Calu3 (cell line): ENCODE results near the gene PDE6B. TPM values are rescaled to one million over a fixed set of nuclear protein-coding genes. Genes with fewer than 3 reads are reported as not detected.

Source experiments
- BruUV-seq: library from RNA; stranded (reverse); fragments of 400-500 nt; replicated peaks from 2 replicates; lab custom pipeline; 2021; lab: Mats Ljungman, UMichigan
- CTCF ChIA-PET: fragments of 300-600 bp; sonication (Branson Sonifier 250); formaldehyde crosslinking; loops from one replicate; lab custom pipeline; 2022; ENCODE audit warnings: antibody characterized with exemption; lab: Charles Lee
- DNase-seq: peaks from one replicate; pipeline ENCODE4 v3.0.0; 2022
- H3K27ac Mint-ChIP-seq: one replicate; pipeline ENCODE4 v1.8.0; 2022; ENCODE audit warnings: mixed read lengths; ENCODE audit not compliant: unreplicated experiment
- H3K27me3 Mint-ChIP-seq: one replicate; pipeline ENCODE4 v1.8.0; 2022; ENCODE audit warnings: mixed read lengths; ENCODE audit not compliant: unreplicated experiment
- H3K36me3 Mint-ChIP-seq: one replicate; pipeline ENCODE4 v1.8.0; 2022; ENCODE audit warnings: mild to moderate bottlenecking, moderate library complexity, mixed read lengths; ENCODE audit not compliant: insufficient read depth, unreplicated experiment
- H3K4me1 Mint-ChIP-seq: one replicate; pipeline ENCODE4 v1.8.0; 2022; ENCODE audit warnings: mild to moderate bottlenecking, low read depth, mixed read lengths; ENCODE audit not compliant: unreplicated experiment
- H3K4me3 Mint-ChIP-seq: one replicate; pipeline ENCODE4 v1.8.0; 2022; ENCODE audit warnings: mild to moderate bottlenecking, low read depth, moderate library complexity, mixed read lengths; ENCODE audit not compliant: unreplicated experiment
- H3K9me3 Mint-ChIP-seq: one replicate; pipeline ENCODE4 v1.8.0; 2022; ENCODE audit warnings: low read depth, mixed read lengths; ENCODE audit not compliant: unreplicated experiment
- CTCF ChIP-seq: fragments of 200-600 bp; IDR thresholded peaks from one replicate; pipeline ENCODE4 v1.8.0; 2022; ENCODE audit warnings: antibody characterized with exemption; ENCODE audit not compliant: unreplicated experiment
- intact Hi-C: fragments of 100-400 bp; cut with micrococcal nuclease; formaldehyde crosslinking; loops from one replicate; pipeline ENCODE4 v1.10.0; 2022; ENCODE audit not compliant: unreplicated experiment
- total RNA-seq: library from RNA; stranded (reverse); gene quantifications from 2 replicates; pipeline ENCODE4 v1.2.3, GENCODE V29; 2022

Gene PDE6B
- total RNA-seq, 1 experiment from 2014 or later, result not detected

- Mint-ChIP-seq H3K27me3 (no peaks in the 10 kb centered on the region), H3K9me3 (no peaks in the 10 kb centered on the region), H3K27ac (no peak overlapping the region), H3K4me1 (peaks cover 17% of the 10 kb centered on the region), H3K36me3 (peaks cover 66% of the 10 kb centered on the region), H3K4me3 (no peak overlapping the region)
- TF ChIP-seq CTCF, result no peak
- DNase-seq, result no peak
- BruUV-seq, result no TSS peak
- intact Hi-C loops, result no loop called here
- CTCF ChIA-PET, result no interaction called here
Measured at GRCh38 chr4:676871-677235, 51.5 kb downstream of the PDE6B start.

- CTCF ChIA-PET, result no interaction called here
- H3K27me3 Mint-ChIP-seq, result no peaks in the 10 kb centered on the region
- TF ChIP-seq CTCF, result no peak
- H3K27ac Mint-ChIP-seq, result peak overlapping the region; percentile 78
- peak overlapping the region; percentile 49 for H3K4me3 Mint-ChIP-seq
- intact Hi-C loops, result no loop called here
- DNase-seq, result peak; percentile 61
- no TSS peak for BruUV-seq
- peaks cover 63% of the 10 kb centered on the region for H3K36me3 Mint-ChIP-seq
- peaks cover 17% of the 10 kb centered on the region for H3K4me1 Mint-ChIP-seq
- no peaks in the 10 kb centered on the region for H3K9me3 Mint-ChIP-seq
Measured at GRCh38 chr4:677431-678293, 52.3 kb downstream of the PDE6B start.

DNA sequence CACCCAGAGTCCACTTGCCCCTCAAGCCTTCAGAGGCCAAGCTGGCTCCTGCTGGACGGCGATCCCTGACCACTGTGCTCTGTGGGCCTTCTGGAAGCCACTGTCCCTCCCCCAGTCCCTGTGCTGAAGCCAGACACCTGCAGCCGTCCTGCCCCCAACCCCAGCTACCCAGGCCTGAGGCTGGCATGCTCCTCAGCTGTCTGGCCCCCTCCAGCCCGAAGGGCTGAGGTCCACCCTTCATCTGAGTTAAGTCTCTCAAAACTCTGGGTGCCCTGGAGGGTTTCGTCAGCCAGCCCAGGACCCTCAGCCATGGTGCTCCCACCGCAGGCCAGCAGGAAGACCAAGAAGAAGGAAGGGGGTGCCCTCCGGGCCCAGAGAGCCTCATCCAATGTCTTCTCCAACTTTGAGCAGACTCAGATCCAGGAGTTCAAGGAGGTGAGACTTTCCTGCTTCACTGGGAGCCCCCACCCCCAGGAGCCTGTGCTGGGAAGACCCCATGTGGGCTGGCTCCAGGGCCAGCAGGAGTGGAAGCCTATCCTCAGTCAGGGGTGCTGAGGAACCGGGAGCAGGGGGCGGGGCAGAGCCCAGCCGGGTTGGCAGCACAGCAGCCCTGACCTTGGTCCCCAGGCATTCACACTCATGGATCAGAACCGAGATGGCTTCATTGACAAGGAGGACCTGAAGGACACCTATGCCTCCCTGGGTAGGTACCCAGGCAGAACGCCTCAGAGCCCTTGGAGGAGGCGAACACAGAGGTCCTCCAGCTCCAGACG is 53.1 kb downstream of the PDE6B start:
- DNase-seq, result no peak
- H3K36me3 Mint-ChIP-seq, result peaks cover 56% of the 10 kb centered on the region
- H3K9me3 Mint-ChIP-seq, result no peaks in the 10 kb centered on the region
- CTCF ChIA-PET, result no interaction called here
- H3K4me3 Mint-ChIP-seq, result peak overlapping the region; percentile 49
- peaks cover 10% of the 10 kb centered on the region for H3K4me1 Mint-ChIP-seq
- no peak for TF ChIP-seq CTCF
- H3K27ac Mint-ChIP-seq, result peak overlapping the region; percentile 78
- H3K27me3 Mint-ChIP-seq, result no peaks in the 10 kb centered on the region
- intact Hi-C loops, result no loop called here
- BruUV-seq, result no TSS peak

- no peaks in the 10 kb centered on the region for H3K9me3 Mint-ChIP-seq
- intact Hi-C loops, result no loop called here
- peaks cover 50% of the 10 kb centered on the region for H3K36me3 Mint-ChIP-seq
- no peak overlapping the region for H3K27ac Mint-ChIP-seq
- BruUV-seq, result no TSS peak
- CTCF ChIA-PET, result no interaction called here
- TF ChIP-seq CTCF, result no peak
- H3K4me3 Mint-ChIP-seq, result no peak overlapping the region
- H3K27me3 Mint-ChIP-seq, result no peaks in the 10 kb centered on the region
- DNase-seq, result no peak
- H3K4me1 Mint-ChIP-seq, result peaks cover 9% of the 10 kb centered on the region
Measured at GRCh38 chr4:679104-679481, 53.7 kb downstream of the PDE6B start.
